ENCODE measurements around the gene SPAG16.
"Not testable (repeated sequence)": the region's sequence is repeated elsewhere in the genome, so short reads cannot be mapped to it uniquely, and the experiment has no call there.

Gene SPAG16

DNA sequence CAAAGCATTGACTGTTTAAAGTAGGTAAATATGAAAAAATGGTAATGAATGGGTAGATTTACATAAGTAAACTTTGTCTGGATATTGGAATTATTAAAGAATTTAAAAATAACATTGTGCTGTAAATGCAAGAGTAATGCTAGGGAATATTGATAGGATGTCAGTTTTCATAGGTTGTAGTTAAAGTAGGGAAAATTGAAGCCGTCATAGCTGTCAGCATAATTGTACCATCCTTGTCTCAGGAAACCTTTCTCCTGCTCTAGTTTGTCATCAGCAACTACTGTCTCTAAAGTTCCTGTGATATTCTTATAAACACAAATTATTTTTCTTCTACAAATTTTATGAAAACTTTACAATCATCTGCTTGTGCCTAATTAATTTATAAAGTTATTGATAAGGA, 10.1 kb upstream of the SPAG16 start:
- DNase-seq = no peak

DNA sequence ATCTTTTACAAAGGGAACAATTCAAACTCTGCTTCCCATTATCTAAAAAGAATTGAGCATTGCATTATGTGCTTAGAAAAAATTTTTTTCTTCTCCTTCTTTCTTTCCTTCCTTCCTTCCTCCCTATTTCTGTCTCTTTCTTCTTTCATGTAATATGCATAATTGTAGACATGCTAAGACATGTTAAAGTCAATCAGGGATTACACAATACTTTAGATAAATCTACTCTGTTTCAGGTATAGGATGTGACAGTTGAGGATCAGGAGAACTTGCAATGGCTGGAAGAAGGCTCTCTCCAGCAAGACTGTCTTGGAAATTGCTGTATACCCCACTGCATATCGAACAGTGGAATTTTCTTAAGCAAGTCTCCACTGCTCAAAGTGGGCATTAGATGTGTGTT, 9.0 kb upstream of the SPAG16 start:
- DNase-seq = no peak

GRCh38 chr2:213277134-213277533, 7.1 kb upstream of the SPAG16 start:
- DNase-seq = not testable (repeated sequence)

DNA sequence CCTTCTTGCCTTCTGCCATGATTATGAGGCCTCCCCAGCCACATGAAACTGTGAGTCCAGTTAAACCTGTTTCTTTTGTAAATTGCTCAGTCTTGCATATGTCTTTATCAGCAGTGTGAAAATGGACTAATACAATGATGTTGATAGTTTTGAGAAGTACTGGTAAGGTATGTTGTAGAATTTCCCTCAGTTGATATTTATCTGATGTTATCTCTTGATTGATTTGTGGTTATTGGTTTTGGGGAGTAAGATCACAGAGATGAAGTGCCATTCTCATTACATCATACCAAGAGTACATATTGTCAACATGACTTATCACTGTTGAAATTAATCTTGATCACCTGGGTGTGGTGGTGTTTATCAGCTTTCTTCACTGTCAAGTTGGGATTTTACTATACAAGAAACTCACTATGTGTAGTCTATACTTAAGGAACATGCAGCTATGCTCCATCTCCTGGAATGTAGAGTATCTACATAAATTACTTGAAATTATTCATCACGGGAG, 5.1 kb upstream of the SPAG16 start:
- no peak for DNase-seq

GRCh38 chr2:213279971-213280370, 4.3 kb upstream of the SPAG16 start:
- DNase-seq = no peak

DNA sequence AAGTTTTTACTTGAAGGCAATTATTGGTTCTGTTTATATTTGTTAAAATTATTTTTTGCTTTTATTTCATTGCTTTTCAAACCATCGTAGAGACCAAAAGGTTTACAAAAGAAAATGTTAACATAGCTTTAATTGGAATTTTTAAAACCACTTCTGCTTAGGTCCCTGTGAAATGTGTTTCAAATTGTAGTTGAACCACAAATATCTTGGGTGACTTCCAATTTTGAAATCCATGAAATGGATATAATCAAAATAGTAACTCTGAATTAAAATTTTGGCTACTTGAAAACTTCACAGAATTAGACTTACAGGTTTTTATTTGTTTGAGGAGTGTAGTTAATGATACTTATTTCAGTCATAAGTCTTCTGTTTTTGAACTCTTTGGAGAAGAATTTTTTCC, 3.1 kb upstream of the SPAG16 start:
- DNase-seq = no peak

DNA sequence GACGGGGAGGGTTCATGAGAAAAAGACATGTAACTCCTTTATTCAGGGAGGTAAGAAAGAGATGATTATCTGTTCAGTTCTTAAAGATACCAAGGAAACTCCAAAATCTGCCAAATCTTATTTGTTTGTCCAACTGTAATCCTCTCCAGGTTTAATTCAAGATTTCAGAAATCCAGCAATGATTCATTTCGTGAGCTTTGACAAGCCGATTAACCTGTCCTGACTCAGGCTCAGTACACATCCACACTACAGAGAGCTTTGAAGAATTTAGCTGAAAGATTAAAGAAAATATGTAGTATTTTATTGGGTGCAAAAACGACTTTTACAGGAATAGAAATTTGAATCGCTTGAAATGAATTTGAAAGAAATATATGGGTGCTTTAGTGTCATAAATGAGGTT, 1.1 kb downstream of the SPAG16 start:
- no peak for DNase-seq

DNA sequence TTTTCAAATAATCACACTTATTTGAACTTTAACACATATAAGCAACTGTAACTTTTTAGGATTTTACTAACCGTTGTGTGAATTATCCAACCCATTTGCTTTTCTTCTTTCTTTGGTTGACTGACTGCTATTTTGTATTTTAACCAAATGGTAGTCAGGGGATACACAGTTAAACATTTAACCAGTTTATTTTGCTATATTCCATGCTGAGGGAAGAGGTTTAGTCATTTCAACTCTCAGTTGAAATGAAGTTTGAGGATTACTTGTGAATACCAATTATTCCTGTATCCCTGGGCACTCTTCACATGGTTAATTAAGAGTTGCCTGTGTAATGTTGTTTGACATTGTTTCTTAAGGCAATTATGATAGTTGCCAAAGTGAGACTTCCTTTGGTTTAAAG, 1.9 kb downstream of the SPAG16 start:
- no peak for DNase-seq

GRCh38 chr2:213288913-213289700, 4.8 kb downstream of the SPAG16 start:
- DNase-seq = no peak

GRCh38 chr2:213290501-213290900, 6.2 kb downstream of the SPAG16 start:
- DNase-seq = no peak

- DNase-seq = no peak
Observed at GRCh38 chr2:213296270-213296669, 12.0 kb downstream of the SPAG16 start.

DNA sequence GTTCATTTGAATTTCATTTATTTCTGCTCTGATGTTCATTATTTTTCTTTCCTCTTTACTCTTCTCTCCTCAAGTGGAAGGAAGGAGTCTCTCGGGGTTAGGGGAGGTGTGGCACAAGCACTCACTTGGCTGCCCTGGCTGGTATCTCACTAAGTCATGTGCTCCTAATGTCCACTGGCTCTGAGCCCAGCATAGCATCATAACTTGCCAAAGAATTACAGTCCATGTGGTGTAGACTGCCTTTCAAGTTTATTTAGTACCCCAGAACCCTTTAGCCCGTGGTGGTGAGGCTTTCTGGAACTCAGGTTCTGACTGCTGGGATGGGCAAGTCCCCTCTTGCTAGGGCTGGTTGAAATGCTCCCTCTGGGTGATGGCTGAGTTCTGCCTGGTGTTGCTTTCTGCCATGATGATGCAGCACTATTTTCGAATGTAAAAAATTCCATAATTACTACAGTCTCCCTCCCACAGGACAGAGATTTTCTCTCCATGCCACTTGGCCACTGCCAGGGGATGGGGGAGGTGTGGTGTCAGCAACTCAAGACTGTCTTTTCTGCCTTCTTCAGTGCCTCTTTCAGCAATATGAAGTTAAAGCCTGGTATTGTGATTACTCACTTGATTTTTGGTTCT, 22.2 kb downstream of the SPAG16 start:
- no peak for DNase-seq

GRCh38 chr2:213315168-213315876, 31.1 kb downstream of the SPAG16 start:
- no peak for DNase-seq

DNA sequence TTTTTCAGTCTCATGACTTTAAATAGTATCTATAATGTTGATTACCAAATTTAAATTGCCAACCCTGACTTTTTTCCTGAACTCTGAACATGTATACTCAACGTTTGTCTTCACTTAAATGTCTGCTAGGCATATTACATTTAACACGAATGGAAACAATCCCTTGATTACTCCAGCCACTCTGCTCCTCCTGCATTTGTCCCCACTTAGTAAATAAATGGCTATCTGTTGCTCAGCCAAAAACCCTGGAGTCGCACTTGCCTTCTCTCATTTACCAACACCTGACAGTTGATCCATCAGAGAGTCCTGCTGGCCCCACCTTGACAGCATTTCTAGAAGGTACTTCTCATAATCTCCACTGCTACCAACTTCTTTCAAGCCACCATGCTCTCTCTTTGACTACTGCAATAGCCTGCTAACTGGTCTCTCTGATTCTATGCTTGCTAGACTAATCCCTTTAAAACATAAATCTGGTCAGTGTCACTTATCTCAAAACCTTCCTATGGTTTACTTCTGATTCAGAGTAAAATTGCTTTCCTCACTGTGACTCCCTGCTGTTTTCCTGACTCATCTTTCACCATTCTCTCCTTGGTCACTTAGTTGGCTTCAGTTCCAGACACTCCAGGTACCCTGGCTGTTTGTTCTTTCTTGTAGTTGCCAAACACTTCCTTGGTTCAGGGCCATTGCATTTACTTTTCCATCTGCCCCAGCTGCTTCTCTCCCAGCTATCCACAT, 31.9 kb downstream of the SPAG16 start:
- DNase-seq = no peak

GRCh38 chr2:213317929-213318328, 33.7 kb downstream of the SPAG16 start:
- no peak for DNase-seq

GRCh38 chr2:213320604-213321003, 36.3 kb downstream of the SPAG16 start:
- DNase-seq = no peak

DNA sequence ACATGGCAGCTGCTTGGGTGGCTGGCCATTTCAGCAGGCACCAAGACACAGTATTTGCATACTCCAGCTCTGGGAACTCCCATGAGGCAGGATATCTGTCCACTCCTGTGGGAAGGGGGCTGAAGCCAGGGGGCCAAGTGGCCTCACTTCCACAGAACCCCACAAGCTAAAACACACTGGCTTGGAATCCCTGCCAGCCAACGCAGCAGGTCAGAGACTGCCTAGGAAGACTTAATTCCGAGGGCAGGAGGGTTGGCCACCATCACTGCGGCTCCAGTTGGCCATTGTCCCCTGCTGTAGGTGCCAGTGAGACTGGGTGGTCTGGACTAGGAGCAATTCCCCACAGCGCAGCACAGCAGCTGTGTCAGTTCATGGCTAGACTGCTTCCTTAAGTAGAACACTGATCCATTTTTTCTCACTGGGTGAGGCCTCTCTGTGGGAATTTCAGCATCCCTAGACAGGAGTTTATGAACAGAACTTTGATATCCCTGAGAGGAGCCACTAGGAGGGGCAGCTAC, 52.0 kb downstream of the SPAG16 start:
- DNase-seq = no peak

DNA sequence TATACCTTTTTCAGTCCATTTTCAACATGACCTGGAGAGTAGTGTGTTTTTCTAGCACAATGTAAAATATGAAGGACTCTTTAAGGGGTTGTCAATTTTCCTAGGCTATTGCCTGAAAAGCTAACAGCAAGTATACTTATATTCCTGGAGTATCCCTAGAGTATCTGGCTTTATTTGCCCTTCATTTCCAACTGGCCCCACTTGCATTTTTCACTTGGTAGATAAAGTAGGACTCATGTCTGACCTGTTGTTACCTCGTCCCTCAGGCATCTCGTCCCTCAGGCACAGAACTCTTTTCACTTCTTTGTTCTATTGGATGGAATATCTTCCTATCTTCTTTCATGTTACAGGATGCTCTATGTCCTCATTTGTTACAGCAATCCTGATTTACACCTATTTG, 69.2 kb downstream of the SPAG16 start:
- no peak for DNase-seq

DNA sequence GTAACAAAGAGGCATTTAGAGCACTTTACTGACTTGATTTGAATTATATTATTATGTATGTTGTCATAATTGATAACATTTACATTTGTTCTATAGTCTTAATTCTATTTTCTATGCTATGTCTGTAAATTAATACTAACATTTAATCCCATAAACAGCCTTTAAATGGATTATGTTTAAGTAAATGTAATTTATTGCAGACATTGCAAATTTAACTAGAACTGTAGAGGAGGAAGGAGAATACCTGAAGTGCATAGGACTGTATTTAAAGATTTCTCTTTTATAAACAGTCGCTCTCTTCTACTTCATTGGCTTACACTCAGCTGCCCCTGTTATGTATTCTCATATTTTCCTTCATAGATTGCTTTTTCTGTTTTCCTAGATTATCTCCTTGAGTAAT, 92.4 kb downstream of the SPAG16 start:
- DNase-seq = no peak

- not testable (repeated sequence) for DNase-seq
Observed at GRCh38 chr2:213407027-213407426, 122.8 kb downstream of the SPAG16 start.

- DNase-seq = not testable (repeated sequence)
Observed at GRCh38 chr2:213408426-213409070, 124.3 kb downstream of the SPAG16 start.

DNA sequence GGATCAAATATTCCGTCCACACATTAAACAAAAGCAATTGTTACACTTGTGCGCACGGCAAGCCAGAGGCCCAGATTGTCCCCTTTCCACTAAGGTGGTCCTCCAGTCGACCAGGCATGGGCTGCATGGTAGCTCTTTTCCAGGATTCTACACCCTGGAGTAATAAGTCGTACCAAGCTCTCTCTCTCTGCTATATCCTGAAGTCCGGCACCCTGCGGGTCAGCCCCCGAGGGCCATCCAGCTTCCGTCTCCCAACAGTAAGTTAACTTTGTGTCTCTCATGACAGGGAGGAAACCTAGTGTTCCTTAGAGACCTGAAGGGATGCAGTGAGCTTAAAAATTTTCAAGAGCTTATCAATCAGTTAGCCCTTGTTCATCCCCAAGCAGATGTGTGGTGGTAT, 126.4 kb downstream of the SPAG16 start:
- not testable (repeated sequence) for DNase-seq

All from activated CD4-positive, alpha-beta T cell treated with anti-CD3 and anti-CD28 coated beads, Interleukin-2, amount 50 U/mL, for 48 hours (primary cell).